Aorta (tissue), 5 donors: ENCODE results near the gene BTRC. TPM values are rescaled to one million over a fixed set of nuclear protein-coding genes. Genes with fewer than 3 reads are reported as not detected.
A peak's percentile ranks its signal among the peaks of the same experiment; 100 is the strongest.
"Not testable (repeated sequence)": the region's sequence is repeated elsewhere in the genome, so short reads cannot be mapped to it uniquely, and the experiment has no call there.

ENCODE experiments used
- ATAC-seq: fragments of 200-7000 bp; cut with Tn5 transposase; one replicate; pipeline ENCODE4 v1.9.1; 2022; ENCODE audit warnings: moderate library complexity; ENCODE audit not compliant: low FRiP score
- DNase-seq, 2 donors: peaks; one replicate each; pipeline ENCODE4 v3.0.0-alpha.2; 2020
- H3K27ac ChIP-seq, 2 donors: one replicate each; pipeline ENCODE4 v1.5.1; 2013; ENCODE audit warnings: low read length in 2 of 2, mild to moderate bottlenecking in 2 of 2, moderate library complexity in 2 of 2, control low read depth in 1 of 2, inconsistent platforms in 1 of 2, low read depth in 1 of 2
- H3K27me3 ChIP-seq, 2 donors: one replicate each; pipeline ENCODE4 v1.6.1; 2013; ENCODE audit warnings: control low read depth in 1 of 2, low read length in 1 of 2, mild to moderate bottlenecking in 1 of 2, moderate library complexity in 1 of 2; ENCODE audit not compliant: insufficient read depth in 2 of 2, control insufficient read depth in 1 of 2
- H3K36me3 ChIP-seq, 2 donors: one replicate each; pipeline ENCODE4 v1.6.1; 2013; ENCODE audit warnings: control low read depth in 1 of 2, low read length in 1 of 2, mild to moderate bottlenecking in 1 of 2; ENCODE audit not compliant: insufficient read depth in 2 of 2, control insufficient read depth in 1 of 2
- H3K4me1 ChIP-seq, 2 donors: one replicate each; pipeline ENCODE4 v1.6.1; 2013; ENCODE audit warnings: low read length in 2 of 2, control low read depth in 1 of 2, mild to moderate bottlenecking in 1 of 2, moderate library complexity in 1 of 2; ENCODE audit not compliant: insufficient read depth in 2 of 2, control insufficient read depth in 1 of 2
- H3K4me3 ChIP-seq, 2 donors: one replicate each; pipeline ENCODE4 v1.5.1; 2013; ENCODE audit warnings: low read length in 2 of 2, control low read depth in 1 of 2, mild to moderate bottlenecking in 1 of 2
- H3K9me3 ChIP-seq: one replicate; pipeline ENCODE4 v1.6.1; 2013; ENCODE audit warnings: mild to moderate bottlenecking, low read length; ENCODE audit not compliant: control insufficient read depth
- WGBS, 2 donors: extraction: QIAGEN DNeasy Blood & Tissue Kit; methylation state at CpG; one replicate each; pipeline ENCODE4 v1.1.7; 2013; 5-methylcytosine and 5-hydroxymethylcytosine counted together
- intact Hi-C, 2 donors: fragments of 100-400 bp; cut with DNase I; formaldehyde crosslinking; loops; one replicate each; pipeline versions ENCODE4 v1.14.2 to v1.15.0; 2022
- polyA plus RNA-seq, 2 donors: library from polyadenylated mRNA; stranded (reverse); fragments of 200-250 nt; gene quantifications; one replicate each; pipeline ENCODE4 v1.2.3, GENCODE V29; 2013
- total RNA-seq, 2 donors: library from RNA; stranded (reverse); fragmentation: NEBNext Ultra II Directional; extraction: Animal tissue kit (Norgen Biotek cat#: 25700); gene quantifications; one replicate each; pipeline ENCODE4 v1.2.1, GENCODE V29; 2021
- donor health status: healthy with polysubstance abuse.
- donor health status: Bipolar disorder and iron deficiency.
- donor health status: DM: no; HTN: no; CAD: no.
- donor health status: DM: no; HTN: no; CAD: no.
- donor health status: DM: yes; HTN: yes; CAD: no.

The BTRC gene
- total and polyA plus RNA-seq, 4 donors, result 4.4 to 21.0 (median 10.8) TPM

DNA sequence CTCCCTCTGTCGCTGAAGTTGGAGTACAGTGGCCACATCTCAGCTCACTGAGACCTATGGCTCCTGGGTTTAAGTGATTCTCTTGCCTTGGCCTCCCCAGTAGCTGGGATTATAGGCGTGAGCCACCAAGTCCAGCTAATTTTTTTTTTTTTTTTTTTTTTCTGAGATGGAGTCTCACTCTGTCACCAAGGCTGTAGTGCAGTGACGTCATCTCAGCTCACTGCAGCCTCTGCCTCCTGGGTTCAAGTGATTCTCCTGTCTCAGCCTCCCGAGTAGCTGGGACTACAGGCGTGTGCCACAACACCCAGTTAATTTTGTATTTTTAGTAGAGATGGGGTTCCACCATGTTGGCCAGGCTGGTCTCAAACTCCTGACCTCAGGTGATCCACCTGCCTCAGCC lies 19.7 kb upstream of the BTRC start:
- ATAC-seq, H3K27ac ChIP-seq, intact Hi-C loops, H3K4me3 ChIP-seq, H3K36me3 ChIP-seq, H3K9me3 ChIP-seq, H3K4me1 ChIP-seq, H3K27me3 ChIP-seq, DNase-seq: not testable (repeated sequence)
- WGBS, 2 donors, result 86 to 90% methylated on average over 5 of the region's 5 CpGs

DNA sequence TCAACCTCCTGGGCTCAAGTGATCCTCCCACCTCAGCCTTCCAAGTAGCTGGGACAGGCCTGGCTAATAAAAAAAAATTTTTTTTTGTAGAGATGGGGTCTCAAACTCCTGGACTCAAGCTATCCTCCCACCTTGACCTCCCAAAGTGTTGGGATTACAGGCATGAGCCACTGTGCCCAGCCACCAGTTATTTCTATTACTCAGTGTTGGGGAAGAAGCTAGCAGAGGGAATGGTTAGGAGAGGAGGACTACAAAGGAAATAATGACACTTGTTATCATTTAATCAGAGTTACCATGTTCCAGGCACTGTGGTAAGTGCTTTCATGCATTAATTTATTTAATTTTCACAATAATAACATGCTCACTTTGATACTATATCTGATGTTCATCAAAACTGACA lies 17.6 kb upstream of the BTRC start:
- Histone ChIP-seq H3K27me3 (no peaks in the 10 kb centered on the region), H3K9me3 (no peaks in the 10 kb centered on the region), H3K4me1 (no peaks in the 10 kb centered on the region), H3K36me3 (no peaks in the 10 kb centered on the region), H3K4me3 (no peak overlapping the region), H3K27ac (no peak overlapping the region)
- ATAC-seq (no peak), DNase-seq (no peak)
- intact Hi-C loops, result no loop called here

DNA sequence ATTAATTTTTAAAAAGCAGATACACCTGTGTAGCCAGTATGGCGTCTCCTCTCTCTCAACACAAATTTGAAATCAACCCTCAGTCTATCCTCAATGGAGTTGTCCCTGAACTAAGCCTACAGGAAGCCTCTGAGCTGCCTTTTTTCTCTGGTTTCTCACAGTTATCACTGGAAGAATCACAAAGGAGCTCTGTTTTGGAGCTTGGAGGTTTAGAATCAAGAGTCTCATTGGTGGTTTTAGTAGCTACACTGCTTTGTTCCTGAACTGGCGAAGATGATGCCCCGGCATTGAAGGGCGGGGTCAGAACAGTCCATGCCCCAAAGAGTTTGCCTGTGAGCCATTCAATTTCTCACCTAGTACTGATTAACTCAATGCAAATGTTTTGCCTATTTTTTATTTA lies 16.1 kb upstream of the BTRC start:
- no peak overlapping the region for H3K27ac ChIP-seq
- no peak for ATAC-seq
- no peak for DNase-seq
- no peaks in the 10 kb centered on the region for H3K36me3 ChIP-seq
- intact Hi-C loops, result no loop called here
- no peaks in the 10 kb centered on the region for H3K27me3 ChIP-seq
- 88 to 95% methylated on average over 4 of the region's 4 CpGs for WGBS, 2 donors
- H3K9me3 ChIP-seq, result no peaks in the 10 kb centered on the region
- H3K4me3 ChIP-seq, result no peak overlapping the region
- no peaks in the 10 kb centered on the region for H3K4me1 ChIP-seq

DNA sequence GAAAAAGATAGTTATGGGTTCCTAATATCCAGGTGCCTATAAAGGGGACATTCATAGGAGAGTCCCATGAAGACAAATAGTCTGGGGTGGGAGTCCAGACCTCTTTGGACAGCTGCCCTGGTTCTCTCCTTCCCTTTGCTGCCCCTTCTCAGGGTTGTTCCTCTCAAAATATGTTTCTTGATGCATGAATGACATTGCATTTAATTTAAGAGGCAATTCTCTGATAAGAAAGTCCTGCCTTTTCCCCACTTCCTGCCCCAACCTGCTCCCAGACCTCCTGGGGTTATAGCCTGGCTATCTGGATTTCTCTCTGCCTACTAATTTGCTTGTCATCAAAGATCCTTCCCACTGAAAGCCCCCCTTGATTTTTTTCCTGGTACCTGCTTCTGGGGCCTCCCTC lies 12.5 kb upstream of the BTRC start:
- no peak for DNase-seq
- Histone ChIP-seq H3K27me3 (no peaks in the 10 kb centered on the region), H3K9me3 (no peaks in the 10 kb centered on the region), H3K4me3 (no peak overlapping the region), H3K27ac (no peak overlapping the region), H3K4me1 (no peaks in the 10 kb centered on the region), H3K36me3 (no peaks in the 10 kb centered on the region)
- no peak for ATAC-seq
- intact Hi-C loops, result no loop called here

DNA sequence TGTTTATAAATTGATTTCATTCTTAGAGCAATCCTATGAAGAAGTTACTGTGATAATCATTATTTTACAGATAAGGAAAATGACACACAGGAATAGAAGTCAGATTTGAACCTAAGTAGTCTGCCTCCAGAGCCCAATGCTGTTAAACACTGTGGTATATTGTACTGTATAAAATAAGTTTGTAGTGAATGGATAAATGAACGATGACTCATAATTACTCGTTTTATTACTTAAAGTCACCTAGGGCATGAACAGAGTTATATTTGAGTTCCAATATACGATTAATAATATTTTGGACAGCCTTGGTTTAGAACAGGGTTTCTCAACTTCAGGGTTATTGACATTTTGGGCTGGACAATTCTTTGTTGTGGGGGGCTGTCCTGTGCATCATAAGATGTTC lies 7.8 kb upstream of the BTRC start:
- 86% methylated on average over 3 of the region's 3 CpGs for WGBS, 2 donors
- H3K9me3 ChIP-seq, result no peaks in the 10 kb centered on the region
- H3K27me3 ChIP-seq, result no peaks in the 10 kb centered on the region
- no peaks in the 10 kb centered on the region for H3K36me3 ChIP-seq
- ATAC-seq (no peak), DNase-seq (no peak)
- intact Hi-C loops, result no loop called here
- no peak overlapping the region for H3K27ac ChIP-seq
- H3K4me3 ChIP-seq, result no peak overlapping the region
- no peaks in the 10 kb centered on the region for H3K4me1 ChIP-seq

DNA sequence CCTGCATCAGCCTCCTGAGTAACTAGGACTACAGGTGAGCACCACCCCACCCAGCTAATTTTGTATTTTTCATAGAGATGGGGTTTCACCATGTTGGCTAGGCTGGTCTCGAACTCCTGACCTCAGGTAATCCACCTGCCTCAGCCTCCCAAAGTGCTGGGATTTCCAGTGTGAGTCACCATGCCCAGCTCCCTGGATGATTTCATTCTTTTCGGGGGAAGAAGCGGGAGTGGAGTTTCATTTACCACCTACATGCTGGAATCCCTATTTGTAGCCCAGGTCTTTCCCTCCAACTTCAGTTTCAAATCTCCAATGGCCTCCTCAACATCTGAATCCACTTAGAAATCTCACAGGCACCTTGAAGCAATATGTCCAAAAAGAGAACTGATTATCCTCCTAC lies 2.9 kb upstream of the BTRC start:
- 84 to 93% methylated on average over 3 of the region's 3 CpGs for WGBS, 2 donors
- Histone ChIP-seq H3K27me3 (no peaks in the 10 kb centered on the region), H3K36me3 (no peaks in the 10 kb centered on the region), H3K27ac (no peak overlapping the region), H3K4me3 (no peak overlapping the region), H3K9me3 (no peaks in the 10 kb centered on the region), H3K4me1 (no peaks in the 10 kb centered on the region)
- intact Hi-C loops, result loop anchor here in 1 of 2 donors (10.0 kb wide), 1 partner anchor 114 kb away; no protein-coding TSS in a partner anchor
- ATAC-seq, result no peak
- DNase-seq, result no peak

DNA sequence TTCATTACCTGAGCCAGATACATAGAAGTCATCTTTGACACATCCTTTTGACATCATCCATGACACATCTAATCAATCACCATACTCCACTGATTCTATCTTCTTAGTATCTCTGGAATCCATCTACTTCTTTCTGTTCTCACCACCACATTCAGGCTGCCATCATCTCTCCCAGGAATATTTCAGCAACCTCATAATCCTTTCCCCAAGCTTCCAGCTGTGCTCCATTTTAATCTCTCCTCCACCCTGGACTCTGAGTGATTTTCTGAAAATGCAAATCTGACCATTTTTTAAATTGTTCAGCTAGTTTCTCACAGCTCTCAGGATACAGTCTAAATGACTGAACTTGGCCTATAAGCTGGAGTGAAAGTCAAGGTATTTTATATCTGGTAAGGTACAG lies 2.5 kb upstream of the BTRC start:
- DNase-seq, result no peak
- no peaks in the 10 kb centered on the region for H3K9me3 ChIP-seq
- no peak overlapping the region for H3K27ac ChIP-seq
- no peaks in the 10 kb centered on the region for H3K27me3 ChIP-seq
- intact Hi-C loops, result loop anchor here in 1 of 2 donors (10.0 kb wide), 1 partner anchor 113 kb away; no protein-coding TSS in a partner anchor
- no peaks in the 10 kb centered on the region for H3K4me1 ChIP-seq
- H3K36me3 ChIP-seq, result no peaks in the 10 kb centered on the region
- H3K4me3 ChIP-seq, result no peak overlapping the region
- ATAC-seq, result no peak

DNA sequence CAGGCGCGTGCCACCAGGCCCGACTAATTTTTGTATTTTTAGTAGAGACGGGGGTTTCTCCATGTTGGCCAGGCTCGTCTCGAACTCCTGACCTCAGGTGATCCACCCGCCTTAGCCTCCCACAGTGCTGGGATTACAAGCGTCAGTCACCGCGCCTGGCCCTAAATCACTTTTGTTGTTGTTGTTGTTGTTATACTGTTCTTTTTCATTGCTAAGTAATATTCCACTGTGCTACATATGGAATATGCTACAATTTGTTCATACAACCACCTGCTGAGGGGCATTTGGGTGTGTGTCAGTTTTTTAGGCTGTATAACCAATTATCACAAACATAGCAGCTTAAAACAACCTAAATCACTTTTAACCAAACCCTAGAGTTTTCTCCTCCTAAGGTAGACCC lies 1.1 kb upstream of the BTRC start:
- not testable (repeated sequence) for H3K9me3 ChIP-seq, H3K27ac ChIP-seq, H3K27me3 ChIP-seq, ATAC-seq, H3K4me1 ChIP-seq, H3K4me3 ChIP-seq, DNase-seq, H3K36me3 ChIP-seq
- 94 to 97% methylated on average over 10 of the region's 10 CpGs for WGBS, 2 donors
- intact Hi-C loops, result loop anchor here in 1 of 2 donors (10.0 kb wide), 1 partner anchor 112 kb away; no protein-coding TSS in a partner anchor

DNA sequence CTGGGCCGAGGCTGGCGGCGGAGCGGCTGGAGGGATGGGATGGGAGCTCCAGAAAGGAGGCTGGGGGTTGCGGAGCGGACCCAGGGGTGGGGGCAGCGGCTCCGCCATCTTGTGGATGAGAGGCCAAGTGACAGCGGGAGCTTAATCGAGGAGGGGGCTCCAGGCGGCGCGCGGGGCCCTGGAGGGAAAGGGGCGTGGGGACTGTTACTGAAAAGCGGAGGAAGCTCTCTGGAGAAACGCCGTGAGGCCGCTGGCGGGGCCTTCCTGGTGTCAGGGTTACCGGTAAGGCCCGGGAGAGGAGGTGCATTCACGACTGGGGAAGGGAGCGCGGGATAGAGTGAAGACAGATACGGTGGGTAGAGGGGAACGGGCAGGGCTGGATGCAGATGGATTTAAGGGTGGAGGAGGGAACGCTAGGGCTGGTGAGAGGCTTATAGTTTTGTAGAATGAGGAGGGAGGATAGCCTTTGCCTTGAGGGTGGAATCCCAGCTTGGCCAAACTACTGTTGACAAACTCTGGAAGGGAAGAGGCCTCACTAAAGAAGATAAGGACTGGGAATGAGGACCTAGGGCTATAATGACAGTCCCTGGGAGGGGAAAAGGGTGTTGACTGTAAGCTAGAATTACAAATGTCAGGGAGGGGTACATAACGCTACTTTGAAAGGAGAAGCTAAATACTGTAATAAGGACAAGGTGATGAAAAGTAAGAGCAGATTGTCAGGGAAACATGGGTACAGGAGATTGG lies 535 bp downstream of the BTRC start:
- H3K9me3 ChIP-seq, result no peaks in the 10 kb centered on the region
- no peaks in the 10 kb centered on the region for H3K36me3 ChIP-seq
- intact Hi-C loops, result loop anchor here in 1 of 2 donors (10.0 kb wide), 1 partner anchor 110 kb away; no protein-coding TSS in a partner anchor
- WGBS, 2 donors, result 1% methylated on average over 26 to 29 of the region's 29 CpGs
- H3K27ac ChIP-seq, result peak overlapping the region in 1 of 2 donors; percentile 41
- DNase-seq (peak; percentile 76 to 88), ATAC-seq (peak; percentile 40)
- H3K27me3 ChIP-seq, result no peaks in the 10 kb centered on the region
- peak overlapping the region; percentile 68 to 69 for H3K4me3 ChIP-seq
- H3K4me1 ChIP-seq, result no peaks in the 10 kb centered on the region
